NCI-H1694 treated with DMSO at 0.1 percent for 48 hours (cell line): ENCODE data around the gene PI4K2B.
A peak's percentile ranks its signal among the peaks of the same experiment; 100 is the strongest.
"Not testable (repeated sequence)": the region's sequence is repeated elsewhere in the genome, so short reads cannot be mapped to it uniquely, and the experiment has no call there.

Experiments used
- DNase-seq: peaks from one replicate; lab custom pipeline; 2025; lab: John Stamatoyannopoulos, UW

Gene PI4K2B

DNA sequence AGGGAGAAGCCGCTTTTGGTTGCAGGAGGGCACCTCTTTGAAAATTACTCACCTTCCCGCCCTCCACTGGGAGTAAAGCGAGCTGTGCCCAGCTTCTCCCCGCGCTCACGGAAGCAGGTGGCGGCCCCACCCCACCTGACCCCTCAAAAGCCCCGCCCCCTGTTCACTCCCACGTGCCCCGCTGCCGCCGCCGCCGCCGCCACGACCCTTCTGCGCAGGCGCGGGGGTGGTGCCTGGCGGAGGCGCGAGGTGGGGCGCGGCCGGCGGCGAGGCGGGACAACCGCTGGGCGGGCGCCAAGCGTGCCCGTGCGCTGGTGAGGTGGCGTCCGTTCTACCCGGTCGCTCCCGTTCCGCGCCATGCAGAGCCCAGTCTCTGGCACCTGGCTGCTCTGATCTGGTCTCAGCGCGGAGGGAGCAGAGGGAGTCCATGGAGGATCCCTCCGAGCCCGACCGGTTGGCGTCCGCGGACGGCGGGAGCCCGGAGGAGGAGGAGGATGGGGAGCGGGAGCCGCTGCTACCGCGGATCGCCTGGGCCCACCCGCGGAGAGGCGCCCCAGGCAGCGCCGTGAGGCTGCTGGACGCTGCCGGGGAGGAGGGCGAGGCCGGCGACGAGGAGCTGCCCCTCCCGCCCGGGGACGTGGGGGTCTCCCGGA, at the start of gene PI4K2B:
Gene PI4K2B (plus strand): TSS at position 297 of the 653 bp plus-strand sequence. CDS start 131 bp downstream, at position 428.
- peak; percentile 42 for DNase-seq

DNA sequence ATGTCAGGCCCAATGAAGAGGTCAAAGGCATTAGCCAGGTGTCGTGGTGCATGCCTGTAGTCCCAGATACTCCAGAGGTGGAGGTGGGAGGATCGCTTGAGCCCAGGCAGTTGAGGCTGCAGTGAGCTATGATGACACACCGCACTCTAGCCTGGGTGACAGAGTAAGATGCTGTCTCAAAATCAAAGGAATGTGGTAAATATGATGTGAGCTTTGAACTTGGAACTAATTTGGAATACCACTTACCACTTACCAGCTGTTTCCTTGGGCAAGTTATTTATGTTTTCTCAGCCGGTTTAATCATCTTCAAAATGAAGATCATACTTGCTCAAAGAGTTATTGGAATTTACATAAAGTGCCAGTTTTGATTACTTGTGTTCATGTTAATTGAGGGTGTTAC, 49.8 kb upstream of the PI4K2B start:
- DNase-seq = no peak

- no peak for DNase-seq
Observed at GRCh38 chr4:25190407-25190806, 43.4 kb upstream of the PI4K2B start.

DNA sequence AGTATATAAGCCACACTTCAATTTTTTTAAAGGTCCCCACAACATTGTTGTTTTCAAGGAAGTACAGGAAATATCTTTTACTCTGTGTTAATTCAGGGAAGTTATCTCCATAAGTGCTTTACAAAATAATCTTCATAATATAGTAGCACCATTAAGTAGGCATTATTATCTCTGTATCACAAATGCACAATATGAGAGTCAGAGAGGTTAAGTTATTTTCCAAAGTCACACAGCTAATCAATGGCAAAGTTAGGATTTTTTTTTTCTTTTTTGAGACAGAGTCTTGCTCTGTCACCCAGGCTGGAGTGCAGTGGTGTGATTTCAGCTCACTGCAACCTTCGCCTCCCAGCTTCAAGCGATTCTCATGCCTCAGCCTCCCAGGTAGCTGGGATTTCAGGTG, 35.1 kb upstream of the PI4K2B start:
- no peak for DNase-seq

GRCh38 chr4:25207997-25208396, 25.8 kb upstream of the PI4K2B start:
- DNase-seq = no peak

DNA sequence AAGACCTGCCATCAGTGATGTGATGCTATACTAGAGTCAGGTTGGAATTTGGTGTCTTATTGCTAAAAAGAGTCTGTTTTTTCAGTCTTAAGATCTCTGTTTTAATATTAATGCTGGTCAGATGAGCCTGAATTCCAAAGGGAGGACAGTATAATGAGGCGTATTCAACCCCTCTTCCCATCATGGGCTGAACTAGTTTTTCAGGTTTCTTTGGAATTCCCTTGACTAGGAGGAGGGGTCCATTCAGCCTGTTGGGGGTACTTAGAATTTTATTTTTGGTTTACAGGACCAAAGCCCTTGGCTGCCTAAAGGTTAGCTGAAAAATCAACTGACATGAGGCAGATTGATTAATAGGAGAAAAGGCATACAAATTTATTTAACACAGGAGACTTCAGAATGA, 24.1 kb upstream of the PI4K2B start:
- DNase-seq = no peak

DNA sequence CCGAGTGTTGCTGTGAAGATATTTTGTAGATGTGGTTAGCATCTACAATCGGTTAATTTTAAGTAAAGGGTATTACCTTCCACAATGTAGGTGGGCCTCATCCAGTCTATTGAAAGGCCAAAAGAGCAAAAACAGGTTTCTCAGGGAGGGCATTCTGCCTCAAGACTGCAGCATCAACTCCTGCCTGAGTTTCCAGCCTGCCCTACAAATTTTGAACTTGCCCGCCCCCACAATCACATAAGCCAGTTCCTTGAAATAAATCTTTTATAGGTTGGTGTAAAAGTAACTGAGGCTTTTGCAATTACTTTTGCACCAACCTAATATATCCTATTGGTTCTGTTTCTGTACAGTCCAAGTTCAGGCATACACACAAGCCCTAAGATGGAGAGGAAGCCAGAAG, 22.1 kb upstream of the PI4K2B start:
- DNase-seq = no peak

DNA sequence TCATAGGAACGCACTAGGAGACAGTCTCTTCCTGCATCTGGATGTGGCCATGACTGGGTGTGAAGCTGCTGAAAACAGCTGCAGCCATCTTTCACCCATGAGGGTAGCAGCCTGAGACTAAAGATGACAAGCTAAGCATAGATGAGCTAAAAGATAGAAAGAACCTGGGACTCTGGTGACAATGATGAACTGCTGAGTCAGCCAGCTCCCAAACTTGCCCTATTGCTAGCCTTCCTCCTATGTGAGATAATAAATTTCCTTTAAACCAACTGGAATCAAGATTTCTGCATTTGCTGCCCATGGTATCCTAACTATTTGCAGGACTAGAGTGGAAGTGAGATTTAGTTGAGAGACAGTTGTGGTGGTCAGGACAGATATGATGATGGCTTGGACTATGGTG, 21.0 kb upstream of the PI4K2B start:
- DNase-seq = no peak

GRCh38 chr4:25213347-25213979, 20.4 kb upstream of the PI4K2B start:
- no peak for DNase-seq

- DNase-seq = not testable (repeated sequence)
Observed at GRCh38 chr4:25214750-25215149, 19.1 kb upstream of the PI4K2B start.

GRCh38 chr4:25215511-25215910, 18.3 kb upstream of the PI4K2B start:
- no peak for DNase-seq

GRCh38 chr4:25221377-25221776, 12.5 kb upstream of the PI4K2B start:
- no peak for DNase-seq

- DNase-seq = no peak
Observed at GRCh38 chr4:25223802-25224375, 9.9 kb upstream of the PI4K2B start.

- no peak for DNase-seq
Observed at GRCh38 chr4:25229804-25230203, 4.0 kb upstream of the PI4K2B start.

GRCh38 chr4:25233194-25233593, 639 bp upstream of the PI4K2B start:
- no peak for DNase-seq

- DNase-seq = peak; percentile 45
Observed at GRCh38 chr4:25234390-25235370, 847 bp downstream of the PI4K2B start.

DNA sequence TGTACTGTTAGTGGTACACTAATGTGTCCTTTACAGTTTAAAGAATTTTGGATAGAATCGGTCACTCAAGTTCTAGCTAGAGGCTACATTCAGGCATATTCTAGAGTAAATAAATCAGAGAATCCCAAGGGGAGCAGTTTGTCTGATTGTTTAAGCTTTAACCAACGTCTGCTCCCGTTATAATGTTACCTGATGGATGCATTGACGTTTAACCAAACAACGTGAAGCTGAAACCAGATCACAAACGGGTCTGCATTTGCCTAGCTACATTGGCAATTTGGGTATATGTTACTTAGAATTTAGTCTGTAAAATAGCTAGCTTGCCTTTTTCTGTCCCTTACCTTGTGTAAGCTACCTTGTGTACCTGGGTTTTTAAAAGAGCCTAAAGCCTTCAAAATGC, 1.6 kb downstream of the PI4K2B start:
- no peak for DNase-seq

- not testable (repeated sequence) for DNase-seq
Observed at GRCh38 chr4:25236030-25236429, 2.2 kb downstream of the PI4K2B start.

DNA sequence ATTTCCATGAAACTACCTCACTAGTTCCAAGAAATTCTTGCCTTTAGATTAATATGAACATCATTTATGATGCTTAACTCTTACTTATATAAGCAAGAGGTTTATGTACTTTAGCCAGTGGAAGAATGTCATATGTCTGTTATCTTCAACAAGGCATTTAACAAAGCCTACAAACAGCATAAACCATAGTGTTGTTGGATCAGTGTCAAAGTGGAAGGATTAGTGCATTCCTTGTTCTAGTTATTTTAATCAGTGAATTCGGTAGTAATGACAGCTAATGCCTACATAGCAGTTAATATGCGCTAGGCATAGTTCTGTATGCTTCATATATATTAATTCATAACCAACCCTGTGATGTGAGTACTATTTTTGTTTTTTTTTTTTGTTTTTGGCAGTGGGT, 3.1 kb downstream of the PI4K2B start:
- DNase-seq = no peak

DNA sequence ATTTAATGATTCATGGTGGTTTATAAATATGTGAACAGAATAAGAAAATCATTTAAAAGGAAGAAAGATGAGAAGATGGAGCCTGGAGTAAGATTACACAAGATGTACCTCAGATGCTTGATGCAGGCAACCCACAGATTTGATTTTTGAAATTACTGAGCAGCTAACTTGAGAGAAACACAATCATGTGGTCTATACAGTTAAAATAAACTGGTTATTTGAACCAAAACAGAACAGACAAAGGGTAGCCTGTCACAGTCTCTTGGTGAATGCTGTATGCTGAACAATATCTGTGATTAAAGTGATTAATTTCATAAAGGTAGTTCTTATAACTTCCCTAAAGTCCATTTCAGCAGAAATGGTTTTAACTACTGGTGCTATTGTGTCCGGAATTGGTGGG, 4.2 kb downstream of the PI4K2B start:
- no peak for DNase-seq

DNA sequence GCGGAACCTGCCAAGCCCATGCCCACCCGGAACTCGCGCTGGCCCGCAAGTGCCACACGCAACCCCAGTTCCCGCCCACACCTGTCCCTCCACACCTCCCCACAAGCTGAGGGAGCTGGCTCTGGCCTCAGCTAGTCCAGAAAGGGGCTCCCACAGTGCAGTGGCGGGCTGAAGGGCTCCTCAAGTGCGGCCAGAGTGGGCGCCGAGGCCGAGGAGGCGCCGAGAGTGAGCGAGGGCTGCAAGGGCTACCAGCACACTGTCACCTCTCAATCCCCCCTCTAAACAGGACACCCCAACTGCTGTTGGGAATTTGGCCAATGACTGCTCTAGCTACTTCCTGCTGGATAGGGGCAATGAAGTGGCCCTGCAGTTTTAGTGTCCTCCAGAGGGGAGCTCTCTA, 5.7 kb downstream of the PI4K2B start:
- DNase-seq = not testable (repeated sequence)

DNA sequence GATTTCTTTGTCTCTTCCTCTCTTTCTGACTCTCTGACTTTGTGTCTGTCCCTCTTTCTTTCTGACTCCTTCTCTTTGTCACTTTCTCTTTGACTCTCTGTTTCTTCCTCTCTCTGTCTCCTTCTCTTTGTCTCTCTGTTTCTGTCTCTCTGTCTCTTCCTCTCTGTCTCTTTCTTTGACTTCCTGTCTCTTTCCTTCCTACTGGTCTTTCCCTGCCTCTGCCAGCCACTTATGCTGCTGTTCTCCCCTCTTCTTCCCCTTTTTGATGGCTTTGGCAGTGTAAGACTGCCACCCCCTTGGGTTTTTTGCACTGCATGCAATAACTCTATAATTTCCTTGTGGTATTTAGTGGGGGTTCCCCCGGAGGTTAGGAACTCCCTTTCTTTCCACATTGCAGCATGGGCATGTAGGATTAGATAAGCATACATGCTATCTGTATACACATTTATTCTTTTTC, 6.9 kb downstream of the PI4K2B start:
- not testable (repeated sequence) for DNase-seq
